GM23248 (cell line): ENCODE data around the gene UBC. TPM values are rescaled to one million over a fixed set of nuclear protein-coding genes. Genes with fewer than 3 reads are reported as not detected.

ENCODE experiments used
- DNase-seq: peaks from one replicate; pipeline ENCODE4 v3.0.0-alpha.2; 2015
- H2AFZ ChIP-seq: fragments of 200-600 bp; sonication (generic); 2 replicates; pipeline ENCODE4 v1.6.1; 2016; ENCODE audit warnings: antibody characterized with exemption
- H3F3A ChIP-seq: fragments of 200-600 bp; sonication (generic); 2 replicates; pipeline ENCODE4 v1.6.1; 2016; ENCODE audit warnings: mild to moderate bottlenecking, antibody characterized with exemption, mixed run types; ENCODE audit not compliant: insufficient read depth
- H3K27ac ChIP-seq: fragments of 200-600 bp; sonication (generic); 2 replicates; pipeline ENCODE4 v1.5.1; 2016; ENCODE audit warnings: mild to moderate bottlenecking
- H3K27me3 ChIP-seq: fragments of 200-600 bp; sonication (generic); replicated peaks from 2 replicates; pipeline ENCODE4 v1.6.1; 2016; ENCODE audit warnings: mild to moderate bottlenecking; ENCODE audit not compliant: insufficient read depth
- H3K36me3 ChIP-seq: fragments of 200-600 bp; sonication (generic); 2 replicates; pipeline ENCODE4 v1.6.1; 2016; ENCODE audit warnings: low read depth, mild to moderate bottlenecking
- H3K4me1 ChIP-seq: fragments of 200-600 bp; sonication (generic); 2 replicates; pipeline ENCODE4 v1.6.1; 2016; ENCODE audit warnings: mild to moderate bottlenecking; ENCODE audit not compliant: insufficient read depth
- H3K4me2 ChIP-seq: fragments of 200-600 bp; sonication (generic); one replicate; pipeline ENCODE4 v1.6.1; 2016; ENCODE audit warnings: mild to moderate bottlenecking; ENCODE audit not compliant: unreplicated experiment
- H3K4me3 ChIP-seq: fragments of 200-600 bp; sonication (generic); 2 replicates; pipeline ENCODE4 v1.5.1; 2016; ENCODE audit warnings: mild to moderate bottlenecking
- H3K79me2 ChIP-seq: fragments of 200-600 bp; sonication (generic); 2 replicates; pipeline ENCODE4 v1.6.1; 2016; ENCODE audit warnings: mild to moderate bottlenecking; ENCODE audit not compliant: insufficient read depth
- H3K9ac ChIP-seq: fragments of 200-600 bp; sonication (generic); 2 replicates; pipeline ENCODE4 v1.6.1; 2016; ENCODE audit warnings: mild to moderate bottlenecking
- H3K9me2 ChIP-seq: fragments of 200-600 bp; sonication (generic); 2 replicates; pipeline ENCODE4 v1.6.1; 2016; ENCODE audit warnings: mixed run types, mild to moderate bottlenecking, moderate library complexity; ENCODE audit not compliant: insufficient read depth
- H3K9me3 ChIP-seq: fragments of 200-600 bp; sonication (generic); one replicate; pipeline ENCODE4 v1.6.1; 2017; ENCODE audit warnings: low read depth
- H4K20me1 ChIP-seq: fragments of 200-600 bp; sonication (generic); 2 replicates; pipeline ENCODE4 v1.6.0; 2016; ENCODE audit not compliant: insufficient read depth
- EZH2 ChIP-seq: fragments of 200-600 bp; sonication (generic); IDR thresholded peaks from 2 replicates; pipeline ENCODE4 v1.6.1; 2018; ENCODE audit warnings: antibody characterized with exemption, mild to moderate bottlenecking; ENCODE audit not compliant: insufficient read depth, poor library complexity, severe bottlenecking
- EZH2phosphoT487 ChIP-seq: fragments of 200-600 bp; sonication (generic); IDR thresholded peaks from 2 replicates; pipeline ENCODE4 v1.6.1; 2018; ENCODE audit warnings: antibody characterized with exemption, moderate library complexity, mild to moderate bottlenecking, low read depth; ENCODE audit not compliant: insufficient read depth
- WGBS, 2 experiments: methylation state at CpG; one replicate each; pipeline ENCODE4 v1.1.6; 2015 to 2017; ENCODE audit warnings: low lambda C conversion rate in 2 of 2, low coverage in 1 of 2; ENCODE audit errors: missing lambda C conversion rate in 2 of 2; 5-methylcytosine and 5-hydroxymethylcytosine counted together
- in situ Hi-C: fragments of 300-500 bp; cut with MboI; formaldehyde crosslinking; loops from 2 replicates; pipeline ENCODE4 v1.15.0; 2020
- polyA plus RNA-seq: library from polyadenylated mRNA; unstranded; fragments of >200 nt; fragmentation: Nextera tagmentation; extraction: Ambion mirVana; gene quantifications from 2 replicates; pipeline ENCODE4 v1.2.1, GENCODE V29; 2016
- total RNA-seq: library from RNA; depleted of rRNA; stranded (reverse); fragments of >200 nt; shearing (Covaris generic); gene quantifications from 2 replicates; pipeline ENCODE4 v1.2.3, GENCODE V29; 2014; rRNA removed

Gene UBC
- total RNA-seq (1,383 and 1,496 TPM in 2 replicates), polyA plus RNA-seq (1,490 and 1,515 TPM in 2 replicates)

DNA sequence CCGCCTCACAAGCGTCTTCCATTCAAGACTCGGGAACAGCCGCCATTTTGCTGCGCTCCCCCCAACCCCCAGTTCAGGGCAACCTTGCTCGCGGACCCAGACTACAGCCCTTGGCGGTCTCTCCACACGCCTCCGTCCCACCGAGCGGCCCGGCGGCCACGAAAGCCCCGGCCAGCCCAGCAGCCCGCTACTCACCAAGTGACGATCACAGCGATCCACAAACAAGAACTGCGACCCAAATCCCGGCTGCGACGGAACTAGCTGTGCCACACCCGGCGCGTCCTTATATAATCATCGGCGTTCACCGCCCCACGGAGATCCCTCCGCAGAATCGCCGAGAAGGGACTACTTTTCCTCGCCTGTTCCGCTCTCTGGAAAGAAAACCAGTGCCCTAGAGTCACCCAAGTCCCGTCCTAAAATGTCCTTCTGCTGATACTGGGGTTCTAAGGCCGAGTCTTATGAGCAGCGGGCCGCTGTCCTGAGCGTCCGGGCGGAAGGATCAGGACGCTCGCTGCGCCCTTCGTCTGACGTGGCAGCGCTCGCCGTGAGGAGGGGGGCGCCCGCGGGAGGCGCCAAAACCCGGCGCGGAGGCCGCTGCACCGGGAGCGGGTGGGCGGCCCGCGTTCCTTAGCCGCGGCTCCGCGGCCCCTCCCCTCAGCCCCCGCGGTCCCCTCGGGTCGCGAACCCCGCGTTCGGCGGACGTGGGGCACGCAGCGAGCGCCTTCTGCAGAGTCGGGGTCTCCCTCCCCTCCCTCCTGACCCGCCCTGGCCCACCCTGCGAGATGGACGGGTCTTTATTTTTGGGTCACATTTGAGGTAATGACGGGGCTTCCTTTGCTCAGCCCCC is at the start of gene UBC:
TSS of gene UBC (minus strand) at position 259 of the 847 bp plus-strand sequence. CDS start 879 bp downstream, outside the sequence.
- H3K4me1 ChIP-seq = peaks cover 50% of the 10 kb centered on the region
- H3K79me2 ChIP-seq = peaks cover 55% of the 10 kb centered on the region
- DNase-seq = peak; percentile 93
- H3K36me3 ChIP-seq = peaks cover 16% of the 10 kb centered on the region
- peak within 1 kb of the TSS; percentile 100 for H3K9ac ChIP-seq
- H3K27ac ChIP-seq = peak within 1 kb of the TSS; percentile 100
- no peak for TF ChIP-seq EZH2
- no peak for TF ChIP-seq EZH2phosphoT487
- peak within 1 kb of the TSS; percentile 91 for H3K4me2 ChIP-seq
- no peaks in the 10 kb centered on the region for H3K9me2 ChIP-seq
- H3K9me3 ChIP-seq = no peaks in the 10 kb centered on the region
- peak within 1 kb of the TSS; percentile 99 for H3K4me3 ChIP-seq
- peak within 1 kb of the TSS; percentile 95 for H2AFZ ChIP-seq
- H4K20me1 ChIP-seq = peaks cover 21% of the 10 kb centered on the region
- WGBS, 2 experiments = 1% methylated on average over 48 to 75 of the region's 85 CpGs
- no peaks in the 10 kb centered on the region for H3K27me3 ChIP-seq
- in situ Hi-C loops = no loop called here
- H3F3A ChIP-seq = peaks cover 71% of the 10 kb centered on the region

DNA sequence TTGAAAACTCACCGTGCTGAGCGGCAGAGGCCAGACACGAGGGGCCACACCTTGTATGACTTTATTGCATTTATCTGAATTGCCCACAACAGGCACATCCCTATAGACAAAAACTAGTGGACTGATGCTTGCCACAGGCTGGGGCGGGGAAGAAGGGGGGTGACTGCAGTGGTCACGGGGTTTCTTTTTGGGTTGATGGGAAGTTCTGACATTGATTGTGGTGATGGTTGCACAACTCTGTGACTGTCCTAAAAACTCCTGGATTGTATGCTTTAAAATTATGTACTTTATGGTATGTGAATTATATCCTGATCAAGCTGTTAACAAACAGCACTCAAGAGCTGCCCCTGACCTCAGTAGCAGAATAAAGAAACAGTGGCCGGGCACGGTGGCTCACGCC is 48.8 kb upstream of the UBC start:
- no peaks in the 10 kb centered on the region for H4K20me1 ChIP-seq
- no peaks in the 10 kb centered on the region for H3K9me2 ChIP-seq
- in situ Hi-C loops = no loop called here
- no peak for DNase-seq
- H3F3A ChIP-seq = no peaks in the 10 kb centered on the region
- no peak overlapping the region for H2AFZ ChIP-seq
- H3K27ac ChIP-seq = no peak overlapping the region
- no peak overlapping the region for H3K4me2 ChIP-seq
- WGBS, 2 experiments = 99% methylated on average over 8 of the region's 8 CpGs
- H3K27me3 ChIP-seq = no peaks in the 10 kb centered on the region
- H3K4me3 ChIP-seq = no peak overlapping the region
- no peaks in the 10 kb centered on the region for H3K4me1 ChIP-seq
- H3K9me3 ChIP-seq = no peaks in the 10 kb centered on the region
- H3K9ac ChIP-seq = no peak overlapping the region
- H3K36me3 ChIP-seq = peaks cover 3% of the 10 kb centered on the region; the same call in 1 of the 2 replicates
- TF ChIP-seq EZH2 (no peak), EZH2phosphoT487 (no peak)
- no peaks in the 10 kb centered on the region for H3K79me2 ChIP-seq

DNA sequence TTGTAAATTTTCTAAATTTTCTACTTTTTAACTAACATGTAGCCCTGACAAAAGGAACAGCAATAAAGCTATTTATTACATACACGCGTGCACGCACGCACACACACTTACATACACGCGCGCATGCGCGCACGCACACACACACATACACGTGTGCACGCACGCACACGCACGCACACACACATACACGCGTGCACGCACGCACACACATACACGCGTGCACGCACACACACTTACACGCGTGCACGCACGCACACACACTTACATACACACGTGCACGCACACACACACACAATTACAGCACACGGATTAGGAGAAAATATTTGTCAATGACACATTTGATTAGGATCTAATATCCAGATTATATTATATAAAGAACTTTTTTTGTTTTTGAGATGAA is 46.6 kb upstream of the UBC start:
- H3K4me1 ChIP-seq = no peaks in the 10 kb centered on the region
- 88 to 89% methylated on average over 23 to 29 of the region's 29 CpGs for WGBS, 2 experiments
- DNase-seq = no peak
- H3K4me2 ChIP-seq = no peak overlapping the region
- no peak overlapping the region for H2AFZ ChIP-seq
- no peaks in the 10 kb centered on the region for H3K27me3 ChIP-seq
- H3K27ac ChIP-seq = no peak overlapping the region
- H3K36me3 ChIP-seq = peaks cover 3% of the 10 kb centered on the region; the same call in 1 of the 2 replicates
- no peaks in the 10 kb centered on the region for H3F3A ChIP-seq
- H3K4me3 ChIP-seq = no peak overlapping the region
- H4K20me1 ChIP-seq = no peaks in the 10 kb centered on the region
- no peaks in the 10 kb centered on the region for H3K79me2 ChIP-seq
- H3K9ac ChIP-seq = no peak overlapping the region
- H3K9me3 ChIP-seq = no peaks in the 10 kb centered on the region
- in situ Hi-C loops = no loop called here
- TF ChIP-seq EZH2 (no peak), EZH2phosphoT487 (no peak)
- no peaks in the 10 kb centered on the region for H3K9me2 ChIP-seq

DNA sequence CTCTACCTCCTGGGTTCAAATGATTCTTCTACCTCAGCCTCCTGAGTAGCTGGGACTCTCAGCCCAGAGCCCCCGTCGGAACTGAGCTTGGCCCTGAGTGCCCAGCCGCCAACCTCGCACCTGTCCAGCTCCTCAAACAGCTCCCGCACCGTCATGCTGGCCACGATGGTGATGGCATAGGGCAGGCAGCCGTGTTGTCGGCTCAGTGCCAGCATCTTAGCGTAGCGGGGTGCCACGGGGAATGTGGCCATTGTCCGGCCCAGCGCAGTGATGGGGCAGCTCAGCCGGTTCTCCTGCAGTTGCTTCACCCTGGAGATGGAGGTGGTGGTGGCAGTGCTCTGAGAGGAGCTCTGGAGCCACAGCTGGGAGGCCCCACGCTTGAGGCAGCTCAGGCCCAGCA is 42.1 kb upstream of the UBC start:
- no peaks in the 10 kb centered on the region for H3K9me3 ChIP-seq
- no peak overlapping the region for H3K9ac ChIP-seq
- no peak overlapping the region for H3K4me3 ChIP-seq
- no peaks in the 10 kb centered on the region for H3K4me1 ChIP-seq
- peaks cover 3% of the 10 kb centered on the region; the same call in 1 of the 2 replicates for H3K36me3 ChIP-seq
- no peak overlapping the region for H3K27ac ChIP-seq
- H3K79me2 ChIP-seq = no peaks in the 10 kb centered on the region
- no peak overlapping the region for H2AFZ ChIP-seq
- TF ChIP-seq EZH2phosphoT487 (no peak), EZH2 (no peak)
- no peaks in the 10 kb centered on the region for H3F3A ChIP-seq
- in situ Hi-C loops = no loop called here
- H4K20me1 ChIP-seq = no peaks in the 10 kb centered on the region
- 98 to 99% methylated on average over 16 of the region's 16 CpGs for WGBS, 2 experiments
- H3K27me3 ChIP-seq = no peaks in the 10 kb centered on the region
- no peaks in the 10 kb centered on the region for H3K9me2 ChIP-seq
- no peak overlapping the region for H3K4me2 ChIP-seq
- no peak for DNase-seq
